ENCODE results near the gene DMAC2L. TPM values are rescaled to one million over a fixed set of nuclear protein-coding genes. Genes with fewer than 3 reads are reported as not detected.
"Not testable (repeated sequence)": the region's sequence is repeated elsewhere in the genome, so short reads cannot be mapped to it uniquely, and the experiment has no call there.

DMAC2L gene
- total RNA-seq, 2 experiments from 2014 or later, result 15.7 to 20.6 TPM

DNA sequence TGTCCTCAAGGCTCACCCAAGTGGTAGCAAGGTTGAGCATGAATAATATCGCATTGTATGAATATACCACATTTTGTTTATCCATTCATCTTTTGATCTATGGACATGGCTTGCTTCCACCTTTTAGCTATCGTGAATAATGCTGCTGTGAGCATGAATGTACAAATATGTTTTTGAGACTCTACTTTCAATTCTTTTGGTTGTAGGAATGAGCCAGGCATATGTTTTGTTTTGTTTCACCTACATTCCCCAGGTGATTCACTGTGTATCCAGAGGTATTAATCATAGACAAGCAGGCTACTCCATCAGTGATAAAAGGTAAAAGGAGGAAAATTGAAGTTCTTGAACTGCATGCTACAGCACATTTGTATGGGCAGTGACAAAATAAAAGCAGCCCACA is 48.7 kb downstream of the DMAC2L start:
- H3K36me3 Mint-ChIP-seq (ENCODE audit: low read depth), result peaks cover 51% of the 10 kb centered on the region
- H3K4me3 Mint-ChIP-seq, result no peak overlapping the region
- peaks cover 38% of the 10 kb centered on the region for H3K4me1 Mint-ChIP-seq
- no peak for DNase-seq
- no peaks in the 10 kb centered on the region for H3K27me3 Mint-ChIP-seq
- ChIA-PET CTCF (interaction anchor here (0.5 to 3.2 kb wide), 3 partner anchors 11 to 208 kb away, joined by 3 to 11 read pairs (median 6); no protein-coding TSS in a partner anchor), POLR2A (no interaction called here)
- peaks cover 6% of the 10 kb centered on the region for H3K9me3 Mint-ChIP-seq
- no peak overlapping the region for H3K27ac Mint-ChIP-seq

DNA sequence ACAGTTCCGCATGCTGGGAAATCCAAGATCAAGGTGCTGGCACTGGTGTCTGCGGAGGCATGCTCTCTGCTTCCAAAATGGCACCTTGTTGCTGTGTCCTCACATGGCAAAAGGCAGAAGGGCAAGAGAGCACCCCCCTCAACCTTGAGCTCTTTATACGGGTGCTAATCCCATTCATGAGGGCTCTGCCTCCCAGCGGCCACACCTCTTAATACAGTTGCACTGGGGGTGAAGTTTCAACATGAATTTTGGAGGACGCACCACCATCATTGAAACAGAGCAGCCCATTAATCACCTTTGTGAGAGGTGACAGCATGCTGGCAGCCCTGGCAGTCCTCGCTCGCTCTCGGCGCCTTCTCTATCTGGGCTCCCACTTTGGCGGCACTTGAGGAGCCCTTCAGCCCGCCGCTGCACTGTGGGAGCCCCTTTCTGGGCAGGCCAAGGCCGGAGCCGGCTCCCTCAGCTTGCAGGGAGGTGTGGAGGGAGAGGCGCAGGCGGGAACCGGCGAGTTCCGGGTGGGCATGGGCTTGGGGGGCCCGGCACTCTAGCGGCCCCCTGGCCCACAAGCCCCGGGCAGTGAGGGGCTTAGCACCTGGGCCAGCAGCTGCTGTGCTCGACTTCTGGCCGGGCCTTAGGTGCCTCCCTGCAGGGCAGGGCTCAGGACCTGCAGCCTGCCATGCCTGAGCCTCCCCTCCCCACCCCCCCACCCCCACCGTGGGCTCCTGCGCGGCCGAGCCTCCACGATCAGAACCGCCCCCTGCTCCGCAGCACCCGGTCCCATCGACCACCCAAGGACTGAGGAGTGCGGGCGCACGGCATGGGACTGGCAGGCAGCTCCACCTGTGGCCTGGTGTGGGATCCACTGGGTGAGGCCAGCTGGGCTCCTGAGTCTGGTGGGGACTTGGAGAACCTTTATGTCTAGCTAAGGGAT is 49.6 kb downstream of the DMAC2L start:
- CTCF ChIA-PET, result interaction anchor here (1.0 to 3.2 kb wide), 3 partner anchors 12 to 47 kb away, joined by 3 to 11 read pairs (median 3); no protein-coding TSS in a partner anchor
- peaks cover 44% of the 10 kb centered on the region for H3K36me3 Mint-ChIP-seq (ENCODE audit: low read depth)
- POLR2A ChIA-PET, DNase-seq, H3K27me3 Mint-ChIP-seq, H3K4me3 Mint-ChIP-seq, H3K9me3 Mint-ChIP-seq: not testable (repeated sequence)
- peak overlapping the region; percentile 95 for H3K27ac Mint-ChIP-seq
- H3K4me1 Mint-ChIP-seq, result peaks cover 46% of the 10 kb centered on the region

DNA sequence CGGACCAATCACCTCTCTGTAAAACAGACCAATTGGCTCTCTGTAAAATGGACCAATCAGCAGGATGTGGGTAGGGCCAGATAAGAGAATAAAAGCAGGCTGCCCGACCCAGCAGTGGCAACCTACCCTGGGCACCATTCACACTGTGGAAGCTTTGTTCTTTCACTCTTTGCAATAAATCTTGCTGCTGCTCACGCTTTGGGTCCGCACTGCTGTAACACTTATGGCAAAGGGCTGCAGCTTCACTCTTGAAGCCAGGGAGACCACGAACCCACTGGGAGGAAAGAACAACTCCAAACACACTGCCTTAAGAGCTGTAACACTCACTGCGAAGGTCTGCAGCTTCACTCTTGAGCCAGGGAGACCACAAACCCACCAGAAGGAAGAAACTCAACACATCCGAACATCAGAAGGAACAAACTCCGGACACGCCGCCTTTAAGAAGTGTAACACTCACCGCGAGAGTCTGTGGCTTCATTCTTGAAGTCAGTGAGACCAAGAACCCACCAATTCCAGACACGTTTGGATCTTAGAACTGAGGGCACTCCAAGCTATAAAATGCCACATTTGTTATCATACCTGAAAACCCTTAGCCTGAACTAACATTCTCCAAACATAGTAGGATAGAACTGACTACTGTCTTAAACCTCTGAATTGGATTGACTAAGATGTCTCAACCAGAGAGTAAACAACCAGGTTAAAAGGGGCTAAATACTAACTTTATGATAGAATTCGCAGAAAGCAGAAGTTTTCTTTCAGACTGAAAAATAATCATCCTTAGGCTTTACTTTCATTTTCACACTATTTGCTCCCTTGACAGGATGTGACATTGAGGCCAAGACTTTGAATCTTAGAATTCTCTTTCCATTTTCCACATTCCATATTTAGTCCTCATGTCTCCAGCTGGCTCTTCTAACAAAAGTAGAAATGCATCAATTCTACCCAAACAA is 50.9 kb downstream of the DMAC2L start:
- Mint-ChIP-seq H3K4me3 (peak overlapping the region; percentile 81), H3K9me3 (peaks cover 6% of the 10 kb centered on the region), H3K36me3 (ENCODE audit: low read depth) (peaks cover 31% of the 10 kb centered on the region), H3K27ac (peak overlapping the region; percentile 95), H3K27me3 (no peaks in the 10 kb centered on the region), H3K4me1 (peaks cover 47% of the 10 kb centered on the region)
- ChIA-PET CTCF (interaction anchor here (1.0 to 2.1 kb wide), 3 partner anchors 12 to 48 kb away, joined by 3 to 8 read pairs (median 4); no protein-coding TSS in a partner anchor), POLR2A (no interaction called here)
- peak; percentile 52 for DNase-seq

DNA sequence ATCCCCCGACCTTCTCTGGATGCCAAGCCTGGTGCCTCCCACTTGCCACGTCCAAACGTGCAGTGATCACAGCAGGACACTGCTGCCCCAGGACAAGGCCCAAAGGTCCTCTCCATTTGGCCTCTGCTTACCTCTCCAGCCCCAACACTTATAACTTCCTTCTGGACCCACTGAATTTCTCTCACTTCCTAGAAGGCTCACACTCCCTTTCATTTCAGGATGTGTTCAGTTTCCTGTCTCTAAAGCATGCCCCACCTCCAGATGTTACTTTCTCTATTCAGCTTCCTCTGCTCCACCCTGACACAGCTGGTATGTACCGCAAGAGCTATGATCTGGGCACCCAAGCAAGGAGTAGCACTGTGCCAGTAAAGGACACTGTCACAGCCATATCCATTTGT is 51.6 kb downstream of the DMAC2L start:
- H3K9me3 Mint-ChIP-seq, result peaks cover 6% of the 10 kb centered on the region
- H3K27me3 Mint-ChIP-seq, result no peaks in the 10 kb centered on the region
- H3K4me3 Mint-ChIP-seq, result peak overlapping the region; percentile 81
- ChIA-PET POLR2A (interaction anchor here (0.6 kb wide), 1 partner anchor 174 kb away, joined by 3 read pairs; no protein-coding TSS in a partner anchor), CTCF (interaction anchor here (1.2 to 2.1 kb wide), 3 partner anchors 12 to 43 kb away, joined by 3 to 8 read pairs (median 4); no protein-coding TSS in a partner anchor)
- peak overlapping the region; percentile 95 for H3K27ac Mint-ChIP-seq
- peaks cover 26% of the 10 kb centered on the region for H3K36me3 Mint-ChIP-seq (ENCODE audit: low read depth)
- H3K4me1 Mint-ChIP-seq, result peaks cover 45% of the 10 kb centered on the region
- peak; percentile 79 for DNase-seq

DNA sequence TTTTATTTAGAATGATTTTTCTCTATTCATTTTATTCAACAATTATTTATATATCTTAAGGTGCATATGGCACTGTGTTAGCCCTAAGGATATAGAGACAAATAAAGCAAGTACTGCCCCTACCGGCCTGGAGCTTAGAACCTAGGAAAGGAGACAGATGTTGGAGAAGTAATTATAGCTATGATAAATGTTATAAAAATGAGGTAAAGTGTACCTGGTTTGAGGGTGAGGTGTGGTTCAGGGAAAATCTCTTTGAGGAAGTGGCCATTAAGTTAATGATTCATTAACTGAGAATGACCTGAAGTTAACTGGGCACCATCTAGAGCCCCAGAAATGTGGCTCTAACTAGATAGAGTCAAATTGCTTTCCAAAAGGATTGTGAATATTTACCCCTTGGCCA is 52.7 kb downstream of the DMAC2L start:
- H3K9me3 Mint-ChIP-seq, result peaks cover 6% of the 10 kb centered on the region
- H3K36me3 Mint-ChIP-seq (ENCODE audit: low read depth), result peaks cover 20% of the 10 kb centered on the region
- no peak overlapping the region for H3K4me3 Mint-ChIP-seq
- POLR2A ChIA-PET, result no interaction called here
- no peak overlapping the region for H3K27ac Mint-ChIP-seq
- H3K4me1 Mint-ChIP-seq, result peaks cover 44% of the 10 kb centered on the region
- H3K27me3 Mint-ChIP-seq, result no peaks in the 10 kb centered on the region
- DNase-seq, result no peak
- CTCF ChIA-PET, result interaction anchor here (1.2 to 2.1 kb wide), 2 partner anchors 13 to 44 kb away, joined by 3 to 8 read pairs; no protein-coding TSS in a partner anchor

DNA sequence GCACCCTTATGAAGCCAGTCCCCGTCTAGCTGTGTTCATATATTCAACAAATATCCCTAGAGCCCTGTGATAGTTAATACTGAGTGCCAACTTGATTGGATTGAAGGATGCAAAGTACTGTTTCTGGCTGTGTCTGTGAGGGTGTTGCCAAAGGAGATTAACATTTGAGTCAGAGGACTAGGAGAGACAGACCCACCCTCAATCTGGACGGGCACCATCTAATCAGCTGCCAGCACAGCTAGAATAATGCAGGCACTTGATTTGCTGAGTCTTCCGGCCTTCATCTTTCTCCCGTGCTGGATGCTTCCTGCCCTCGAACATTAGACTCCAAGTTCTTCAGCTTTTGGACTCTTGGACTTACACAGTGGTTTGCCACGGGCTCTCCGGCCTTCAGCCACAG is 53.4 kb downstream of the DMAC2L start:
- peaks cover 40% of the 10 kb centered on the region for H3K4me1 Mint-ChIP-seq
- H3K27me3 Mint-ChIP-seq, POLR2A ChIA-PET, H3K27ac Mint-ChIP-seq, H3K4me3 Mint-ChIP-seq, H3K9me3 Mint-ChIP-seq, DNase-seq: not testable (repeated sequence)
- peaks cover 16% of the 10 kb centered on the region for H3K36me3 Mint-ChIP-seq (ENCODE audit: low read depth)
- CTCF ChIA-PET, result interaction anchor here (0.9 to 2.1 kb wide), 2 partner anchors 45 to 166 kb away, joined by 3 to 8 read pairs; no protein-coding TSS in a partner anchor

DNA sequence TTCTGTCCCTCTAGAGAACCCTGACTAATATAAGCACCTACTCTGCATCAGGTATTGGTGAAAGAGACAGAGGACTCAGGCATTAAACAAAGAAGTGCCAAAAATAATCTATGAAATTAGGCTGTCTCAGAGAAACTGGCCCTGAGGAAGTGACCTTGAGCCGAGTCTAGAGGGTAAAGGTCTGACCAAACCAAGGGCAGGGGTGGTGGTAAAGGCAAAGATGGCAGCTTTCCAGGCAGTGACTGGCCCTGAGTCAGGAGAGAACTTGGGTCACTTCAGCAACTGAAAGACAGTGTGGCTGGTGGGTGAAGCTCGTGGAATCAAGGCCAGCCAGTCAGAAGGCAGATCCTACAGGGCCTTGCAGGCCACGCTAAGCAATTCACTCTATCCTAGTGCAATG is 54.0 kb downstream of the DMAC2L start:
- no peaks in the 10 kb centered on the region for H3K27me3 Mint-ChIP-seq
- peak overlapping the region; percentile 43 for H3K27ac Mint-ChIP-seq
- CTCF ChIA-PET, result interaction anchor here (0.9 to 1.1 kb wide), 2 partner anchors 45 to 165 kb away, joined by 3 read pairs; no protein-coding TSS in a partner anchor
- no peak overlapping the region for H3K4me3 Mint-ChIP-seq
- H3K9me3 Mint-ChIP-seq, result peaks cover 7% of the 10 kb centered on the region
- H3K36me3 Mint-ChIP-seq (ENCODE audit: low read depth), result peaks cover 12% of the 10 kb centered on the region
- POLR2A ChIA-PET, result no interaction called here
- peaks cover 40% of the 10 kb centered on the region for H3K4me1 Mint-ChIP-seq
- no peak for DNase-seq

DNA sequence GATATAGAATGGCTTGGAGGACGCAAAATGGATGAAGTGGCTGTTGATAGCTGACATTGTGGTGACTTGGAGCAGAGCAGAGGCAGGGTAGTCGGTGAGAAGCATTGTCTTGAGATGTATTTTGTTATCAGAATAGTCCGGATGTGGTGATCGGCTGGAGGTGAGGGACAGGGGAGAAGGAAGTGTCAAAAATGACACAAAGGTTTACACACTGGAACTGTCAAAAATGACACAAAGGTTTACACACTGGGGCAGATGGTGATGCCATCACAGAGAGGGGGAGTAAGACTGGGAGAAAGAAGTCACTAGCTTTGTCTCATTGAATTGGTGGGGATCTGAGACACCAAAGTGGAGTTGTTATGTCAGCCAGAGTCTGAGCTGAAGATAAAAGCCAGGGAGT is 54.5 kb downstream of the DMAC2L start:
- no peak for DNase-seq
- Mint-ChIP-seq H3K9me3 (peaks cover 7% of the 10 kb centered on the region), H3K4me1 (peaks cover 40% of the 10 kb centered on the region), H3K4me3 (no peak overlapping the region), H3K27ac (peak overlapping the region; percentile 22), H3K27me3 (no peaks in the 10 kb centered on the region), H3K36me3 (ENCODE audit: low read depth) (peaks cover 9% of the 10 kb centered on the region)
- CTCF ChIA-PET, result interaction anchor here (1.1 kb wide), 1 partner anchor 46 kb away, joined by 3 read pairs; no protein-coding TSS in a partner anchor
- POLR2A ChIA-PET, result no interaction called here

DNA sequence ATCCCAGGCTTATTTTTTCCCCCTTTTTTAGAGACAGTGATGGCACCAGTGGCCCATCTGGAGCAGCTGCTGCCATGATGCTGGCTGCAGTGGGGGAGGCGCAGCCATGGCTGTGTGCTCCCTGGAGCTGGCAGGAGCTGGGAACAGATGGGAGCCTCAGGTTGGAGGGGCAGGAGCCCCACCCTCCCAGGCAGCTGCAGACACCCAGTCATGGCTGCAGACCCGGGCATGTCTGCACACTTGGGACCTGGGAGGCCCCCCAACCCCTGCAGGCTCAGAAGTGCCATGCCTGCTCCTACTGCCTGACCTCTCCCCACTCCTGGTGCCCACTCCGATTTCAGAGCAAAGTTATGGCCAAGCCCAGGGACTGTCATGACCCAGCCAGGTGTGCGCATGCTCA is 59.4 kb downstream of the DMAC2L start:
- ChIA-PET POLR2A (no interaction called here), CTCF (interaction anchor here (0.7 kb wide), 1 partner anchor 49 kb away, joined by 3 read pairs; no protein-coding TSS in a partner anchor)
- H3K27ac Mint-ChIP-seq, result no peak overlapping the region
- peaks cover 7% of the 10 kb centered on the region for H3K4me1 Mint-ChIP-seq
- H3K27me3 Mint-ChIP-seq, result peaks cover 6% of the 10 kb centered on the region
- no peaks in the 10 kb centered on the region for H3K36me3 Mint-ChIP-seq (ENCODE audit: low read depth)
- no peak overlapping the region for H3K4me3 Mint-ChIP-seq
- DNase-seq, result no peak
- peaks cover 4% of the 10 kb centered on the region for H3K9me3 Mint-ChIP-seq

DNA sequence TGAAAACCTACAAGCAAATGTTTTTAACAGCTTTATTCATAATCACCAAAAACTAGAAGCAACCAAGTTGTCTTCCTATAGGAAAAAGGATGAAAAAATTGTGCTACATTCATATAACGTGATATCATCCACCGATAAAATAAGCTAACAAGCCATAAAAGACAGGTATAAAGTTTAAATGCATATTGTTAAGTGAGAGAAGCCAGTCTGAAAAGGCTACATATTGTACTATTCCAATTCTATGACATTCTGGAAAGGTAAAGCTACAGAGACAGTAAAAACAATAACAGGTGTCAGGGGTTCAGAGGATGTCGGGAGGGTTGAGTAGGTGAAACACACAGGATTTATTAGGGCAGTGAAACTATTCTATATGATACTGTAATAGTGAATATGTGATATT is 61.8 kb downstream of the DMAC2L start:
- H3K27ac Mint-ChIP-seq, result no peak overlapping the region
- DNase-seq, result no peak
- ChIA-PET CTCF (interaction anchor here (0.7 to 1.4 kb wide), 2 partner anchors 53 to 768 kb away, joined by 3 read pairs; no protein-coding TSS in a partner anchor), POLR2A (no interaction called here)
- no peaks in the 10 kb centered on the region for H3K4me1 Mint-ChIP-seq
- no peak overlapping the region for H3K4me3 Mint-ChIP-seq
- peaks cover 6% of the 10 kb centered on the region for H3K27me3 Mint-ChIP-seq
- H3K9me3 Mint-ChIP-seq, result peaks cover 4% of the 10 kb centered on the region
- no peaks in the 10 kb centered on the region for H3K36me3 Mint-ChIP-seq (ENCODE audit: low read depth)

DNA sequence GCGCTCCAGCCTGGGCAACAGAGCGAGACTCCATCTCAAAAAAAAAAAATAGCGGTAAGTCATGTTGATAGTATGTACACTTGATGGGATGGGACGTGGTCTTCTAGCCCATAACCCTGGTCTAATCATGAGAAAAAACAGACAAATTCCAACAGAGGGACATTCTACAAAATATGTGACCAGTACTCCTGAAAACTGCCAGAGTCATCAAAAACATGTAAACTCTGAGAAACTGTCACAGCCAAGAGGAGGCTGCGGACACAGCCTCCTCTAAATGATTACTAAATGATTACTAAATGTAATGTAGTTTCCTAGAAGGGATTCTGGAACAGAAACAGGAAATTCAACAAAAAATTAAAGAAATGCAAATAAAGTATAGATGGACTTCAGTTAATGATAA is 63.6 kb downstream of the DMAC2L start:
- no peaks in the 10 kb centered on the region for H3K36me3 Mint-ChIP-seq (ENCODE audit: low read depth)

More for the DNA sequence above, 63.6 kb downstream of the DMAC2L start:
- Mint-ChIP-seq H3K4me3 (no peak overlapping the region), H3K27ac (no peak overlapping the region), H3K9me3 (peaks cover under 1% of the 10 kb centered on the region), H3K27me3 (peaks cover 6% of the 10 kb centered on the region), H3K4me1 (no peaks in the 10 kb centered on the region)
- DNase-seq, result no peak
- POLR2A ChIA-PET, result no interaction called here
- CTCF ChIA-PET, result no interaction called here

All from activated CD4-positive, alpha-beta T cell treated with anti-CD3 and anti-CD28 coated beads, Interleukin-2, amount 10 ng/mL, durations not matched to agents 7 days and 5 days (primary cell).